Gastroesophageal sphincter (tissue), 3 donors: Measurements from ENCODE around the gene PPP2R2B.

Experiments
- EP300 ChIP-seq: sonication (generic); formaldehyde crosslinking; IDR thresholded peaks from one replicate; pipeline ENCODE4 v1.6.1; 2017; ENCODE audit warnings: antibody characterized with exemption, mild to moderate bottlenecking
- TF ChIP-seq, protein P1 (sequence below), 4 experiments: fragments of 200-600 bp in 2 of 4; fragments of 450-650 bp in 2 of 4; sonication (generic) in 1 of 4; IDR thresholded peaks; one replicate each; pipeline ENCODE4 v1.5.1; 2017 to 2019; ENCODE audit warnings: antibody characterized with exemption in 4 of 4, mild to moderate bottlenecking in 2 of 4, moderate library complexity in 2 of 4

DNA sequence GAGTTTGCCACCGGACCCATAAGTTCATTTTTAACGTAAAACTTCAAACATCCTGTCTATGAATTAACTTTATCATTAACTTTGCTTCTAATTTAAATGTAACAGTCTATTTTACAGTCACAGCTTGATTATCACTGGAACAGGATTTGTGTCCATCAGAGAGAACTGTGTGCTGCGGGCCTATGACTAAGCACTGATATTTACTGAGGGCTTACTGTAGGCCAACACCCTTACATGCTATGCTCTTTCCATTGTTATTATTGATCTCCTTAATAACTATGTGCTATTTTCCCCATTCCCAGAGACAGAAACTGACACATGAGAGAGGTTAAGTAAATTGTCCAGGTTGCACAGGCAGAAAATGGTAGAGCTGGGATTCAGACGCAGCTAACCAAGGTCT, 338.6 kb downstream of the PPP2R2B start:
- TF ChIP-seq, protein P1, sequence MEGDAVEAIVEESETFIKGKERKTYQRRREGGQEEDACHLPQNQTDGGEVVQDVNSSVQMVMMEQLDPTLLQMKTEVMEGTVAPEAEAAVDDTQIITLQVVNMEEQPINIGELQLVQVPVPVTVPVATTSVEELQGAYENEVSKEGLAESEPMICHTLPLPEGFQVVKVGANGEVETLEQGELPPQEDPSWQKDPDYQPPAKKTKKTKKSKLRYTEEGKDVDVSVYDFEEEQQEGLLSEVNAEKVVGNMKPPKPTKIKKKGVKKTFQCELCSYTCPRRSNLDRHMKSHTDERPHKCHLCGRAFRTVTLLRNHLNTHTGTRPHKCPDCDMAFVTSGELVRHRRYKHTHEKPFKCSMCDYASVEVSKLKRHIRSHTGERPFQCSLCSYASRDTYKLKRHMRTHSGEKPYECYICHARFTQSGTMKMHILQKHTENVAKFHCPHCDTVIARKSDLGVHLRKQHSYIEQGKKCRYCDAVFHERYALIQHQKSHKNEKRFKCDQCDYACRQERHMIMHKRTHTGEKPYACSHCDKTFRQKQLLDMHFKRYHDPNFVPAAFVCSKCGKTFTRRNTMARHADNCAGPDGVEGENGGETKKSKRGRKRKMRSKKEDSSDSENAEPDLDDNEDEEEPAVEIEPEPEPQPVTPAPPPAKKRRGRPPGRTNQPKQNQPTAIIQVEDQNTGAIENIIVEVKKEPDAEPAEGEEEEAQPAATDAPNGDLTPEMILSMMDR (IDR thresholded peaks at IDR 0.05), result no peak
- TF ChIP-seq EP300, result no peak
